ENCODE measurements around the gene PPP2R2C.

Gene PPP2R2C

GRCh38 chr4:6383929-6384328, 88.5 kb downstream of the PPP2R2C start:
- H3K4me3 ChIP-seq (ENCODE audit: low read depth, low read length): no peak overlapping the region

GRCh38 chr4:6383009-6383404, 89.4 kb downstream of the PPP2R2C start:
- no peak overlapping the region for H3K4me3 ChIP-seq (ENCODE audit: low read depth, low read length)

DNA sequence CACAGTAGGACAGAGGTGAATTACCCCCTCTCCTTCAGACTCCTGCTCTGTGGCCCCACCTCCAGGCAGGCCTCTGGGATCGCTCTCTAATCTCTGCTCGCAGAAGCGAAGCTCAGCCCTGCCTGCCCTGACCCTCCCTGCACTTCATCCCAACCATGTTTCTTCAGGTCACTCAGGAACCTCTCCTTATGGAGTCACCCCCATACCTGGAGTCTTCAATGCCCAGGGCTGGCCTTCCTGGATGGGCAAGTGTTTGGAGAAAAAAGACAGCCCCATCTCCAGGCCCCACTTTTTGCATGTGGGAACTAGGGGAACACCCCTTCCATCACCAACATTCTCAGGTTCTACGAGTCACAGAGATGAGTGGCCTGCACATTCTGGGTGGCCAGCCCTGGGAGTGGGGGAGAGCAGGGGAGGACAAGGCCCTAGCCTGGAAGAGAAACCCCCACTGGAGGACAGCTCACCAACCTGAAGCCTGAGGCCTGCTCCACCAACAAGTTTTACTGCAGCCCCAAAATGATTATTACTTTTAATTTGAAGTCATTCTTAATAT, 90.8 kb downstream of the PPP2R2C start:
- H3K4me3 ChIP-seq (ENCODE audit: low read depth, low read length): no peak overlapping the region

DNA sequence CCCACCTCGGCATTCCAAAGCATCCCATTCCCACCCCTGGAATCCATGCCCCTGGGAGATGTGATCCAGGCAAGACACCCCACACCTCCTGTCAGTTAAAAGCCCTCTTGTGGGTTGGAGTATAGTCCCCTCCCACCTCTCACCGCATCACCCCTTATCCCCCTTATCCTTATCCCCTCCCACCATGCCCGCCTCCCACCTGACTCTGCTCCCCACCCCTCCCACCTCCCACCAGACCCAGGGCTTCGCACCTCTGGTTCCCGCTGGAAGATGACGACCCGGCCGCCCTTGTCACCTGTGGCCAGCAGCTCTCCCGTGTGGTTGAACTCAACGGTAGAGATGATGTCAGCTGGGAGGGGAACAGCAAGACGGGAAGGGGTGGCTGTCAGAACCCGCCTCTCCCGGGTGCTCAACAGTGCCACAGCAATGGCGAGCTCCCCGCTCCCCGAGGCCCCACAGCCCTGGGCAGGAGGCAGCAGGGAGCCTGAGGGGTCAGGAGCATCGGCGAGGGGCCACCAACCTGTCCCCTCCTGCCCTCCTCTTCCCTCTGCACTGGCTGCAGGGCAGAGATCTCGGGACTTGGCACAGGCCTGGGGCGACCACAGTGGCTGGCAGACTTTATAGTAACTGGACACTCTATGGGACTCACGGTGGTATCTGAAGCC, 91.5 kb downstream of the PPP2R2C start:
- H3K4me3 ChIP-seq (ENCODE audit: low read depth, low read length): no peak overlapping the region

DNA sequence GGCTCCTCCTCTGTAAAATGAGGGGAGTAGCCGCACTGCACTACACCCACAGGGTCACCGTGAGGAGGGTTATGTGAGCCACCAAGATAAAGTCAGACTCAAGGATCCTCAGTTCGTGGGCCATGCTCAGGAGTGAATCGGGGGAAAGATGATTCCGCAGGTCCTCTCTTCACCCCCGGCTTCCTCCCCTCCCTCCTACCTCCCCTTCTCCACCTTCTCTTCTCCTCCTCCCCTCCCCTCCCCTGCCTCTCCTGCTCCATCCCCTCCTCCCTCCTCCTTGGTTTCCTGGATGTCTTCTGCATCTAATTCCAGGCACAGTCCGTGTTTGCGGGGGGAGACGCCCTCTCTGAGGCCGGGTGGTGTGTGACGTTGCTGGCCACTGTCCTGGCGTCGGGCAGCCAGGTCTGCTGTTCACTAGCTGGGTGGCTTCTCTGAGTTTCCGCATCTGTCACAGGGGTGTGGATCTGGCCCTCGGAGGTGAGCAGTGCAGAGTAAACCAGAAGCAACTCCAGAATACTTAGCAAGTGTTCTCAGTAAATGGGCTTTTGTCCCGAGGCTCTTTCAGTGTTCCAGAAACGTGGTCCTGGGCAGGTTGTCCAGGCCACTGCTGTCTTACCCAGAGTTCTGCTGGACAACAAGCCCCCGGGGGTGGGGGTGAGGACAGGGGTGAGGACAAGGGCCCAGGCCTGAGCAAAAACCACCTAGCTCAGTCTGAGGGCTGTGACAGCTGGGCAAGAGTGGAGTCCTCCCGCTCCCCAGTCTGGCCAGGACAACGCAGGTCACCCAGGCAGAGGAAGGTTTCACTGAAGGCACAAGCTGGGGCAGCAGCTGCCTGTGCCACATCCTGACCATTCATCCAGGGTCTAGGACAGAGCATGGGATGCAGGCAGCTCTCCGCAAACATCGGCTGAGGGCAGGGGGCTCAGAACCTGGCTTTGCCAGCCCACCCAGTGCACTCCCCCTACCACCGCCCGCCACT, 92.4 kb downstream of the PPP2R2C start:
- H3K4me3 ChIP-seq (ENCODE audit: low read depth, low read length): no peak overlapping the region

DNA sequence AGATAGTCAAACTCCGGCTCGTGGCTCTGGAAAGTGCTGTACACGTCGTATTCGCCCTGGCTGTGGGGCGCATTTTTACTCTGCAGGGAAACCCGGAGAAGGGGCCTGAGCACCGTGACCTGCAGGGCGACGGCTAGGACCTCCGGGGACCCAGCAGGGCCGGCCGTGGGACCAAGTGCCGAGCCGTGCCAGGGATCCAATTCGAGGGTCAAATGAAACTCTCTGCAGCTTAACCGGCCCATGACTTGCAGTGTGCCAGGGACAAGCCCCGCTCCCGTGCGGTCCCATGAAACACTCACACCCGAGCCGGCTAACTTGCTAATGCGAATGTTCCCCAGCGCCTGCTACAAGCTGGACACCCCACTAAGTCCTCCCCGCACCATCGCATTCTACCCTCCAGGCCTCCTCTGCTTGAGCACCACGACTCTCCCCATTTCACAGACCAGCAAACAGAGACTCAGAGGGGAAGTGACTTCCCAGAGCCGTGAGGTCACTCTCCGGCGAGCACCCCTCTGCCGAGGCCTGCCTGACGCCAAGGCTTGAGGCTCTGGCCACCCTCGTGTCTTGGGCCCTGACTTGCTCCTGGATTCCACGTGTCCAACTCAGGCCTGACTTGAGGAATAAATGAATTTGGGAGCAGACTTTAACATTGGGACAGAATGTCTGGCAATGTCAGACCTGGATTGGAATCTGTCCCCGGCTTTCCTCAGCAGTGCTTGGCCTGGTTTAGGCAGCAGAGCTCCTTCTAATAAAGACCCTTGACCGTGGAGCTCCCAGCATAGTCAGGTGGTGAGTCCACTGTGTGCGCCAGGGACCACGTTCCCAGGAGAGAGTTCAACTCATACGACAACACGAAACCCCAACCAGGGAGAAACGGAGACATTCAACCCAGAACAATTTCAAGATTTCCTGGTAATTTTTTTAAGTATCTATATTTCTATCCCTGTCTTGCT, 93.6 kb downstream of the PPP2R2C start:
- no peak overlapping the region for H3K4me3 ChIP-seq (ENCODE audit: low read depth, low read length)

- H3K4me3 ChIP-seq (ENCODE audit: low read depth, low read length): no peak overlapping the region
Observed at GRCh38 chr4:6377626-6378492, 94.6 kb downstream of the PPP2R2C start.

GRCh38 chr4:6375620-6376295, 96.7 kb downstream of the PPP2R2C start:
- no peak overlapping the region for H3K4me3 ChIP-seq (ENCODE audit: low read depth, low read length)

DNA sequence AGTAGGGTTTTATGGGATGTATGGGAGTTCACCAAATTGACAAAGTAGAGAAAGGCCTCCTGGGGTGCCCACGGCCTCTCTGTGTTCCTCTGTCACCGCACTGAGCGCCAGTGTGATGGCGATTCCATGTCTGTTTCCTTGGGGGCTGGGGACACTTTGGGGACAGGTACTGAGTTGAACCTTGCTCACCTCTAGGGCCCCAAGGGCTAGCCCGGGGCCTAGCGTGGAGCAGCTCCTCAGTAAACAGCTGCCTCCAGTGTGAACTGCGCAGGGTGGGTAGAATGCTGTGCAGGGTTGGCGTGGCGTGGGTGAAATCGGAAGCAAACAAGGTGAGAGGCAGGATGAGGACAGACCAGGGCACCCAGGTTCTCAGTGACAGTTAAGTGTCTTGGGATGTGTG, 97.8 kb downstream of the PPP2R2C start:
- H3K4me3 ChIP-seq (ENCODE audit: low read depth, low read length): no peak overlapping the region

DNA sequence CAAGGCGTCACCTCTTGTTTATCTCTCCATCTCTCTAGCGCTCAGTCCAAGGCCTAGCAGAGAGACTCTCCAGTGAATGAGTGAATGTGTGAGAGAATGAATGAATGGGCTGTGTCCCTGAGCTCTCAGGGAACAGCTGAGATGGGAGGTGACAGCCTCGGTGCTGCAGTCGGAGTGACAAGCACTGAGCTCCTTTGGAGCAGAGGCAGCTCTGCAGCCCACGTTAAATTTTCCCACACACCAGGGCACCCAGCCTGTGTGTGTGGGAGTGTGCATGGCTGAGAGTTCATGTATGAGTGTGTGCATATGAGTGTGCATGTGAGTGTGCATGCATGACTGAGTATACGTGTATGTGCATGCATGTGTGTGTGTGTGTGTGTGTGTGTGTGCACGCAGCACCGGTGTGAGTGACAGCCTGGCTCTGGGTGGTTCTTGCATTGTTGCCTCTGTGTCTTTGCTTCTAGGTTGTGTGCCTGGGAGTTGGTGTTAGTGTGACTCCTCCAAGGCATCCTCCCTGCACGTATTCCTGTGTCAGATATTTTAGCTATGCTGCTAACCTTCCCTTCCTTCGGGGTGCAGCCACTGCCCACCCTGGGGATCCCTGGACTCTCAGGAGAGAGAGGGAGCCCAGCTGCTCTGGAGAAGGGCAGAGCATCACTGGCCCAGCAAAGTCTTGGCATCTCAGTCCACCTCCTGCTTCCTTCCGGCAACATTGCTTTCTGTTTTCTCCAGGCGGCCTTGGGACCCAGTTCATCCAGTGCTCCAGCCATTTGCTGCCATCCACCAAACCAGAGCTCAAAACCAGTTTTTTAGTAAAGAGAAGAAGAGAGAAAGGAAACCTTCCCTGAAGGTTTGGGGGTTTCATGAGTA, 98.6 kb downstream of the PPP2R2C start:
- H3K4me3 ChIP-seq (ENCODE audit: low read depth, low read length): no peak overlapping the region

- no peak overlapping the region for H3K4me3 ChIP-seq (ENCODE audit: low read depth, low read length)
Observed at GRCh38 chr4:6372649-6373525, 99.5 kb downstream of the PPP2R2C start.

DNA sequence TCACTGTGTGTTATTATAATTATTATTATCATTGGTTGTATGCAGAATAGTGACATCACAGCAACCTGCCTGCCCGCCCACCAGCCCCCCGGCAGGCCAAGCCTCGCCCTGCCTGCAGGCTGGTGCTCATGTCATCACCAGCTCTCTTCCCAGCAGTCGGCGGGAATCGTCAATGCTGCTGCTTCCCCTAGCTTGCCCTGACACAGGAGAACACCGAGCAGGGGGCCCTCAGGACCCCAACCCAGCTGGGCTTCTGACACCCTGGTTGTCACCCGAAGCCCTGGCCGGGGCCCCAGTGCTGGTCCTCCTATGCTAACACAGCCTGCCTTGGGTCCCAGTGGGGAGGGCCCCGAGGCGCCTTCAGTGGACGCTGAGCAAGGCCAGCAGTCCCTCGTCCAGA, 100.6 kb downstream of the PPP2R2C start:
- no peak overlapping the region for H3K4me3 ChIP-seq (ENCODE audit: low read depth, low read length)

- no peak overlapping the region for H3K4me3 ChIP-seq (ENCODE audit: low read depth, low read length)
Observed at GRCh38 chr4:6371271-6371670, 101.1 kb downstream of the PPP2R2C start.

- no peak overlapping the region for H3K4me3 ChIP-seq (ENCODE audit: low read depth, low read length)
Observed at GRCh38 chr4:6369924-6370645, 102.3 kb downstream of the PPP2R2C start.

- no peak overlapping the region for H3K4me3 ChIP-seq (ENCODE audit: low read depth, low read length)
Observed at GRCh38 chr4:6369511-6369910, 102.9 kb downstream of the PPP2R2C start.

DNA sequence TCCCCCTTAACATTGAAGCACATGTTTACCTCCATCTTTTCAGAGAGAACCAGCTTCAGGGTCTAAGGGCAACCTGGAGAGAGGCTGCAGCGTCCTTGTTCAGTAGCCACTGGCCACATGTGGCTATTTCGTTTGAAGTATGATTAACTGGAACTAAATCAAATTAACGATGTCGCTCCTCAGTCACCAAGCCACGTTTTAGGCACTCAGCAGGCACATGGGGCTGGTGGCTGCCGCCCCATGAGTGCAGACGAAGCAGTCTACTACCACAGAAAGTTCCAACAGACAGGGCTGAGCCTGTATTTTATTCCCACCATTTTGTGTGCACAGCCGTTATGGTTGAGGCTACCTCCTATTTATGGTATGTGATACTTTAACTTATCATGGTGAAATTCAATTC, 103.4 kb downstream of the PPP2R2C start:
- H3K4me3 ChIP-seq (ENCODE audit: low read depth, low read length): no peak overlapping the region

DNA sequence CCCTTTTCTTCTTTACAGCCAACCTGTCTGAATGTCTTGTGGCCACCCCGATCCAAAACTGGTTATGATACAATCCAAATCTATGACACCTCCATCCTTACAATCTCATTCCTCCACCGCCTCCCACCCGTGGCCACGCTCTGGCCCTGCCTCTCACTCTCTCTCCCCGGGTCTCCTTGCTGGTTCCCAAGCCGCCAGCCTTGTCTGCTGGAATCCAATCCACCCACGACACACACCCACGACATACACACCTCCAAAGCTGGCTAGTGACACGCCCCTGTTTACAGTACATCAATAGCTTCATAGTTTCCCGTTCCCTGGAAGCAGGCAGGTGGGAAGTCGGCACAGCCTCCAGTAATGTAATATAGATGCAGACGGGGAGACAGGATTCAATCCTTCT, 103.8 kb downstream of the PPP2R2C start:
- H3K4me3 ChIP-seq (ENCODE audit: low read depth, low read length): no peak overlapping the region
